Osteocyte (in vitro differentiated cells): Measurements from ENCODE around the gene FANCG. TPM values are rescaled to one million over a fixed set of nuclear protein-coding genes. Genes with fewer than 3 reads are reported as not detected.

ENCODE experiments used
- DNase-seq: peaks from one replicate; pipeline ENCODE4 v3.0.0; 2021; ENCODE audit warnings: mixed read lengths; ENCODE audit not compliant: unreplicated experiment; ENCODE audit errors: extremely low spot score
- H3K27ac Mint-ChIP-seq: one replicate; pipeline ENCODE4 v1.8.0; 2021; ENCODE audit warnings: mild to moderate bottlenecking, mixed read lengths; ENCODE audit not compliant: unreplicated experiment
- H3K27me3 Mint-ChIP-seq: one replicate; pipeline ENCODE4 v1.8.0; 2021; ENCODE audit warnings: mixed read lengths; ENCODE audit not compliant: unreplicated experiment
- H3K36me3 Mint-ChIP-seq: one replicate; pipeline ENCODE4 v1.8.0; 2021; ENCODE audit warnings: mixed read lengths; ENCODE audit not compliant: unreplicated experiment
- H3K4me1 Mint-ChIP-seq: one replicate; pipeline ENCODE4 v1.8.0; 2021; ENCODE audit warnings: mixed read lengths; ENCODE audit not compliant: unreplicated experiment
- H3K4me3 Mint-ChIP-seq: one replicate; pipeline ENCODE4 v1.8.0; 2021; ENCODE audit warnings: mild to moderate bottlenecking, moderate library complexity, mixed read lengths; ENCODE audit not compliant: unreplicated experiment
- H3K9me3 Mint-ChIP-seq: one replicate; pipeline ENCODE4 v1.8.0; 2021; ENCODE audit warnings: mixed read lengths; ENCODE audit not compliant: unreplicated experiment
- CTCF ChIP-seq: fragments of 200-600 bp; sonication (generic); IDR thresholded peaks from 2 replicates; pipeline ENCODE4 v1.5.0; 2021; ENCODE audit warnings: antibody characterized with exemption, mild to moderate bottlenecking, moderate library complexity
- total RNA-seq: library from RNA; stranded (reverse); gene quantifications from 2 replicates; pipeline ENCODE4 v1.2.1, GENCODE V29; 2021

FANCG gene
- total RNA-seq, 1 donor from 2014 or later: 22.7 TPM

GRCh38 chr9:35102769-35103659 is 23.3 kb upstream of the FANCG start, which contains the start of gene STOML2:
Gene STOML2, minus strand, starts transcription at chr9:35103131. Its CDS starts 37 bp downstream, at chr9:35103094.
- Mint-ChIP-seq H3K9me3 (no peaks in the 10 kb centered on the region), H3K27me3 (no peaks in the 10 kb centered on the region), H3K4me3 (peak within 1 kb of the TSS; percentile 96), H3K4me1 (peaks cover 23% of the 10 kb centered on the region), H3K27ac (peak within 1 kb of the TSS; percentile 99), H3K36me3 (peaks cover 40% of the 10 kb centered on the region)
- no peak for TF ChIP-seq CTCF
- peak; percentile 97 for DNase-seq

- peak overlapping the region; percentile 96 for H3K4me3 Mint-ChIP-seq
- H3K27ac Mint-ChIP-seq: peak overlapping the region; percentile 99
- peaks cover 40% of the 10 kb centered on the region for H3K36me3 Mint-ChIP-seq
- H3K4me1 Mint-ChIP-seq: peaks cover 23% of the 10 kb centered on the region
- H3K27me3 Mint-ChIP-seq: no peaks in the 10 kb centered on the region
- TF ChIP-seq CTCF: no peak
- no peak for DNase-seq
- H3K9me3 Mint-ChIP-seq: no peaks in the 10 kb centered on the region
Measured at GRCh38 chr9:35102465-35102768, 22.7 kb upstream of the FANCG start.

- H3K4me3 Mint-ChIP-seq: no peak overlapping the region
- no peaks in the 10 kb centered on the region for H3K27me3 Mint-ChIP-seq
- peaks cover 19% of the 10 kb centered on the region for H3K4me1 Mint-ChIP-seq
- no peak for TF ChIP-seq CTCF
- H3K27ac Mint-ChIP-seq: no peak overlapping the region
- no peak for DNase-seq
- H3K9me3 Mint-ChIP-seq: no peaks in the 10 kb centered on the region
- peaks cover 19% of the 10 kb centered on the region for H3K36me3 Mint-ChIP-seq
Measured at GRCh38 chr9:35097573-35097972, 17.8 kb upstream of the FANCG start.

GRCh38 chr9:35096035-35096849 is 16.5 kb upstream of the FANCG start, which contains the start of gene PIGO:
Gene PIGO, minus strand, starts transcription at chr9:35096591. Its CDS starts 1,026 bp downstream, at chr9:35095565.
- peak; percentile 95 for DNase-seq
- peak; percentile 78 for TF ChIP-seq CTCF
- H3K4me3 Mint-ChIP-seq: peak within 1 kb of the TSS; percentile 79
- no peaks in the 10 kb centered on the region for H3K9me3 Mint-ChIP-seq
- H3K27ac Mint-ChIP-seq: peak within 1 kb of the TSS; percentile 80
- no peaks in the 10 kb centered on the region for H3K27me3 Mint-ChIP-seq
- peaks cover 19% of the 10 kb centered on the region for H3K36me3 Mint-ChIP-seq
- H3K4me1 Mint-ChIP-seq: peaks cover 14% of the 10 kb centered on the region

GRCh38 chr9:35091536-35091935 is 11.8 kb upstream of the FANCG start:
- no peaks in the 10 kb centered on the region for H3K27me3 Mint-ChIP-seq
- peaks cover 10% of the 10 kb centered on the region for H3K4me1 Mint-ChIP-seq
- no peak overlapping the region for H3K27ac Mint-ChIP-seq
- no peak for DNase-seq
- peaks cover 17% of the 10 kb centered on the region for H3K36me3 Mint-ChIP-seq
- no peaks in the 10 kb centered on the region for H3K9me3 Mint-ChIP-seq
- H3K4me3 Mint-ChIP-seq: no peak overlapping the region
- no peak for TF ChIP-seq CTCF
